CD1c-positive myeloid dendritic cell (primary cell): ENCODE data around the gene CRTC3.

Experiments used
- DNase-seq: peaks from one replicate; pipeline ENCODE4 v3.0.0-alpha.2; 2016; ENCODE audit errors: extremely low spot score

CRTC3 gene

DNA sequence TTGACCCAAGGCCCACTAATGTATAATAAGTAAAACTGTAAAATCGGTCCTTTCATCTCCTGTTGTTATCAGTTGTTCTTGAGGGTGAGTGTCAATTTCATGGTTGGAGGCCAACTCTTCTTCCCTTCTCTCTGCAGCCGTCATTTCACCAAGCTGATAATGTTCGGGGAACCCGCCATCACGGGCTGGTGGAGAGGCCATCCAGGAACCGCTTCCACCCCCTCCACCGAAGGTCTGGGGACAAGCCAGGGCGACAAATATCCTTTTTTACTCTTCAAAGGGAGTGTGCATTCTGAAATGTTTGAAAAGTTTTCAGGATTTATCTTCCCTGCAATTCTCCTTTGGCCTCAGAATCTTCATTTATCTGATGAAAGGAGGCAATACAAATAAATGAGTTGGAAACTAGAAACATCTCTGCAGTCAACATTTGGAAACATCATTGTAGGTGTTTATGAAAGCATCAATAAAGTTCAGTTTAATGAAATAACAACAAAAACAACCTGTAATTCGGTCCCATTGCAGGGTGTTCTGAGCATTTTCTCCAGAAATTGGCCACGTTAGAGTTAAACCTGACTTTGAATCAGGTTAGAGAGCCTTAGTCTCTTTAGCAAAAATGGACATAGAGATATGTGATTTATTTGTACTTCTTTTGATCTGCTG, 63.9 kb downstream of the CRTC3 start:
- no peak for DNase-seq

DNA sequence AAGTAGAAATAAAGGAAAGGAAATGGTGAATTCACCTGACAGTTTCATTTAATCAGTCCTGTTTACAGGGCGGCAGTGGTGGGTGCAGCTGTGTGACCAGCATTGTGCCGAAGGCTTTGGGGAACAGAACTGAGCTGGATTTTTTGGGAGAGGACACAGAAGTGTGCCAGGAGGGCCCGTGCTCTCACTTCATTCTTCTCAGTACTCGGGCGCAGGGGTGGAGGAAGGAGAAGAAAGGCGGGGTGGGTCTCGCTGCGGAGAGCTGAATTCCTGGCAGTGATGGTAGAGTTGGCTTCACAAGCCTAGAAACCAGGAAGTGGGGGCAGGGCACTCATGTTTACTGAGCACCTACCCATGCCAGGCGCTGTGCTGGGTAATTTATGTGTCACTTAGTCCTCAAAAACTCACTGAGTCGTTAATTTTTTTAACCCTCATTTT, 64.6 kb downstream of the CRTC3 start:
- peak; percentile 83 for DNase-seq

DNA sequence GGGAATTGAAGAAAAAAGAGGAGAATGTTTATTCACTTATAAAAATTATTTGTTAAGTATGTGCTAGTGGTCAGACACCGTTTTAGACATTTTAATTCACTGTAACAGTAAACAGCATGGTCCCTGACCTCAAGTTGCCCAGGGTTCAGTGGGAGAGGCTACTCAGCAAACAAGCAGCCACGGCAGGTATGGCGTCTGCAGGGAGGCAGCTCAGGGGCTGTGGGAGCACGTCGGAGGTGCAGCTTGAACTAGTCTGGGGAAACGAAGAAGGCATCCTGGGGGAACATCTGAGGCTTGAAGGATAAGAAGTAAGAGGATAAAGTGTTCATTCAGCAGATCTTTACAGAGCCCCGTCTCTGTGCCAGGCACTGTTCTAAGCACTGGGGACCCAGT, 66.0 kb downstream of the CRTC3 start:
- no peak for DNase-seq

DNA sequence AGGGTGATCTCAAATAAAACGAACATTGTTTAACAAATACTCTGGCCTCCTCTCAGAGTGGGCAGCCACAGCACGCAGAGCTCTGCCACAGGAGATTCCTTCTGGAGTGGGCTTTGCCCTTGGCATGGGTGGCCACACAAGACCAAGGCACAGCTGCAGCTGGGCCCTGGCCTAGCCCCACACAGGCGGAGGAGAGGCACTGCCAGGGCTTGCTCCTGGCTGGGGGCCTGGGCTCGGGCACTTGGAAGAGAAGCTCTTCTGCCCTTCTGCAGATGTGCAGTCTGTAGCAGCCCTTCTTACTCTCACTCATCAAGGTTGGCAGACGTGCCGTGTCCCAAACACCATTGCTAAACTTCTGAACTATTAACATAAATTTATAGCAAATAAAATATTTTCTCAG, 67.2 kb downstream of the CRTC3 start:
- DNase-seq: no peak

DNA sequence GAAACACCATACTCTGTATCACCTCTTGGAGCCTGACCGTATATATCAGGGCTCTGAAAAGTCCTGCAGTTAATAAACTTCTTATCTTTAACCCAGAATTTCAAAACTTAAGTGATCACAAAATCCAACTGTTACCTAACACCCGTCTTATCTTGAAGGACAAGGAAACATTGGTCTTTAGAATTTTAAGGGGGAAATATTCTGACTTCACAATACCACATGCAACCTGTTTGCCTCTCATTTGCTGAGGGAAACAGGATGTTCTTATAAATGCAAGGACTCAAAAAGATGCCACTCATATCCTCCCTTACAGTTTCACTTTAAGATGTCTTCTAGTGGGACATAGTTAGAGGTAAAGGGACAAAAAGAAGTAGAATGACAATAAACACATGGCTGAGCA, 67.9 kb downstream of the CRTC3 start:
- DNase-seq: peak; percentile 35

DNA sequence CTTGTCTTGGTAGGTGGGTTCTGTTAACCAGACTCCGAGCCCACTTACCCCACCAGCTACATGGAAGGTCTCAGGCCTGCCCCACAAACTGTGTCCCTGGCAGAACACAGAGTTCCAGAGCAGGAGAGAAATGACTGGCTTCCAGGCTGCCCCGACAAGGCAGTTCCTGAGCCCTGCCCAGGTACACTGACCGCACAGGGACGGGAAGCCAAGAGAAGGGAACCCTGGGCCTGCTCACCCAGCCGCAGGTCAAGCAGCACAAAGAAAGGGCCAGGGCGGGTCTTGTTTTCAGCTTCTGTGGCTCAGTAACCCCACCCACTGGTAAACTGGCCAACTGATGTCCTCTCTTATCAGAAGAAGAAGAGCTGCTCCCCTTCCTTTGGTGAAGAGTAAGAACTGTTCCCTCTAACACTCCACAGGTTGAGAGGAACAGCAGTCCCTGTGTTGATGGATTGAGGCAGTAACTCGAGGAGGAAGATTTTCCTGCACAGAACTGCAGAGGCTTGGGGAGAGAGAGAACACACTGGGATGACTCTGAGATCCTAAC, 68.4 kb downstream of the CRTC3 start:
- peak; percentile 32 for DNase-seq

DNA sequence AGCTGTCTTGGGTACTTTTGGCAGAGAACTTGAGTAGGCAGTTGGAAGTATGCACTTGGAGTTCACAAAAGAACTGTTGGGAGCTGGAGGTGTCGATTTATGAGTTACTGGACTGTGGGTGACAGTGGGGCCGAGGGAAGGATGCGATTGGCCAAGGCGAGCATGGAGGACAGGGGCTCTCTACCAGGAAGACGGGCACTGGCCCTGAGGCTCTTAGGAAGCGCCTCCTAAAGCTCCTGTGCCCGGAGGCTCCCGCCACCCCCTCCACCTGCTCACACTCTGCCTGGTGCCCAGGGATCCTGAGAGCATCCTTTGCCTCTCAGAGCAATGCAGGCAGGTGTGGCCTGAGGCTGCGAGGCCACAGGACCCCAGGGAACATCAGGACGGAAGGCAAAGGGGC, 69.0 kb downstream of the CRTC3 start:
- no peak for DNase-seq

DNA sequence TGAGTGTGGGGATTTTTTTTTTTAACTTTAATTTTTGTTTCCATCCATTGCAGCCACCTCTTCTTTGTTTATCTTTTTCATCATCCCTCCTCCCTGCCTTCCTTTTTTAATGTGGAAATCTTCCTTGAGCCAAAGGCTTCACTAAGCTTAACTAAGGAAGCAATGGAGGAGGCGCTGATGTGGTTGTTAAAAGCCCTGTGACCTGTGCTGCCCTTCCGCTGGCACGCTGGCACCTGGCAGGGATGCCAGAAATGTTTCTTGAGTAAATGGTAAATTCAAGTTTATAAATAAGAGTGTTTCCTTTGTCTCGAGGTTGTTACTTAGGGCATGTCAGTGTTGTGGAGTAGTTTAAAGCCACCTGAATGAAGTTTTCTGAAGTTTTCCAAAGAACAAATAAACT, 69.4 kb downstream of the CRTC3 start:
- DNase-seq: no peak

DNA sequence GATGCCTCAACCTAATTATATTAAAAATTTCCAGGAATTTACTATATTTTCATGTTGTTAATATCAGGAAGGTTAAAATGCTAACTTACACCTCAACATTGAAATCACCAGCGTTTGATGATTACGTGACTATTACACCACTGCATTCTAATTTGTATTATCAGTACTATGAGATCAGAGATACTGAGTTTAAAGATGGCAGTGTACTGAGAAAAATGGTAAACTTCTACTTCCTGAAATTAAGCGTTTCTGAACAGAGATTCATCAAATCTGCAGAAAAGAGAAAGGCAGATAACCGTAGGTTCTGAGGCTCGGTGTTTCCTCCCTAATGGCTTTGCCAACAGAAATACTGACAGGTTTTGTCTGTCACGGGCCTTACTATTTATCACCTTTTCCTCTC, 69.9 kb downstream of the CRTC3 start:
- DNase-seq: no peak

DNA sequence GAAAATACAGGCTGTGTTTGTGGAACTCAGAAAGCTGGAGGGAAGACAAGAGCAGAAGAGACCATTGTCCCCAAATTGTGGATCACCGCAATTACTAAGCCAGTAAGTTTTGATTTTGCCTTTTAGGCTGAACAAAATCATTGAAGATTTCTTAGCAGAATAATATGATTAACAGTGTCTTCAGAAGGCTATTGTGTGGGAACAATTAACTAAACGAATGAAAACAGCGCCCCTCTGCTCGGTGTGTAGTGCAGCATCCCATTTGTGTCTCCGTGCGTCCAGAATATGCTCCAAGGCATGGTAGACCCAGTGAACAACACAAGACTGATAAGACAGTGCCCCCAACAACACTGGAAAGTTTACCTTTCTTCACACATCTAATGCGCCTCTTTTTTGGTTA, 71.2 kb downstream of the CRTC3 start:
- DNase-seq: no peak

DNA sequence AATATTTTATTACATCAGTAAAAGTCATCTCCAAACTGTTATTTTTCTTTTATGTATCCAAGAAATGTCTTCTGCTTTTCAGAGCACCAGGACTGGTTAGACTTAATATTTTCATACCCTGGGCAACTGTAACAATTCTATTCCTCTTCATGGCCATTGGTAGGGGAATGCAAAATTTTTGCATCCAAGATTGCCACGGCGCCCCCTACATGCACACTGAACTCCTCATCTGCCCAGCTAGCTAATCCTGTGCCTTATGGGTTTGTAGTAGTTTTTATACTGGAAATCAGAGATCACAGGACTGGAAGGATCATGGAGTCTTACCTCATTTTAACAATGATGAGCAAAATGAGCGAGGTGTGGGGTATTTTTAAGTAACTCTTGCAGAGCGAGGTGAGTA, 74.2 kb downstream of the CRTC3 start:
- DNase-seq: peak; percentile 53

DNA sequence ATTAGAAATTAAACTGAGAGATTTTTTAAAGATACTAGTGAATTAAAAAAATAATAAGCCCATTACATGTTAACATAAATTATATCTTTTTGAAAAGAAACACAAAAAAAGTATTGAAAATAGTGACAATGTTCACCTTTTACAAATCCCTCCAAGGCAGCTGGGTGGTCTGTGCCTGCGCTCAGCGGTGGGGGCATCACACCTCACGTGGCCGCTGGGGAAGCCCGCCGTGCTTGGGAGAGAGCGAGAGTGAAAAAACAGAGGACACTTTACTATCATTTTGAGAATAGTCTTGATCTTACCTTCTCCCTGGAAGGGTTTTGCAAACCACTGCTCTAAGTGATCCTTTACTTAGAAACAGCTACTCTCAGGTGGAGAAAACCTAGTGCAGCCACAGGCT, 76.9 kb downstream of the CRTC3 start:
- no peak for DNase-seq

DNA sequence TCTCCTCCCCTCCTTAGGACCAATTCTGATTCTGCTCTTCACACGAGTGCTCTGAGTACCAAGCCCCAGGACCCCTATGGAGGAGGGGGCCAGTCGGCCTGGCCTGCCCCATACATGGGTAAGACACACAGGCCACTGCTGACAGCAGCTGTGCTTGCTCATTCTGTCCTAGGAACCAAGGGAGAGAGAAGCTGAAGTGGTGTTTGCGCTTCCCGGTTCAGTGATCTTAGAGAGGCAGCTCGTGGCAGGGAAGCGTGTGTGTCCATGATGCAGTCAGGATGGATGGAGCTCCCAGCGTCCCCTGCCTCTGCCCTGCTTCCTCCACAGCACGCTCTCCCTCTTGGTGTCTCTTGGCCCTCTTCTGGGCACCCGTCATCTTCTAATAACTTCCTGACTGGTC, 77.6 kb downstream of the CRTC3 start:
- DNase-seq: no peak

DNA sequence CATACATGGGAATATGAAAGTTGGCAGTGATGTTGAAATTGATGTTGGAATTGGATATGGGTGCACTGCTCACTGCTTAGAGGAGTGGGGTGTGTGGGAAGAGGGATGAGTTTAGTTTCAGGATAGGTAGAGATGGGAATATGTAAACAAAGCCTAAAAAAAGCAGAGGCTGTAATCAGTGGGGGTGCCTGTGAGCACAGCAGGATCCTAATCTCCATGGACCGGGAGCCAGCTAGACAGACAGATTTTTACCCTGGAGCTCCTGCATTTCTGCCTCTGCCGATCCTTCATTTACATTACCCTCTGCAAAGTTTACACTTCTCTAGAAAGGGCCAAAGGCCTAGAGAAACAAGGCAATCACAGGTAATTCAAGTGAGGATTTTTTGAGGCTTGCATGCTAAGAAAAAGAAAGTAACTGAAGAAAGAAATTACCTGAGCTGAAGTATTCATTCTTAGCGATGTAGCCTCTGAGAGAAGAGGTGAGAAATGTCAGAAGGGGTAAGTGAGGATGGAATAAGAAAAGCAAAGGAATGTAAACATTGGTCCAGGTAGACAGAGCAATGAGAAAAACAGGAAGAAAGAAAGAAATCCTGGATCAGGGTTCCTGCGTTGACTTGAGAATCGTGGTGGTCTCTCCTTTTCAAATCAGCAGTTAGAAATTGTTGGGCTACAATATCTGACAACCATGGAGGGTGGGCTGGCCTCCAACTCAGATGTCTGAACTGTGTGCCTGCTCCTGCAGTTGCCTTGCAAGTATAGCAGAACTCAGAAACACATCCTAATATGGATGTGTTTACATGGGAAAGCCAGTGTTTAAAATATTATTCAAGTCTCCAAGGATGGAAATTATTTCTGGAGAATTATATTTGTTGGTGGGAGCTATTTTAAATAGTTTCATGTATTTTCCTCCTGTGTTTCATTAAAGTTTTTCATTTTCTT, 79.8 kb downstream of the CRTC3 start:
- DNase-seq: no peak

DNA sequence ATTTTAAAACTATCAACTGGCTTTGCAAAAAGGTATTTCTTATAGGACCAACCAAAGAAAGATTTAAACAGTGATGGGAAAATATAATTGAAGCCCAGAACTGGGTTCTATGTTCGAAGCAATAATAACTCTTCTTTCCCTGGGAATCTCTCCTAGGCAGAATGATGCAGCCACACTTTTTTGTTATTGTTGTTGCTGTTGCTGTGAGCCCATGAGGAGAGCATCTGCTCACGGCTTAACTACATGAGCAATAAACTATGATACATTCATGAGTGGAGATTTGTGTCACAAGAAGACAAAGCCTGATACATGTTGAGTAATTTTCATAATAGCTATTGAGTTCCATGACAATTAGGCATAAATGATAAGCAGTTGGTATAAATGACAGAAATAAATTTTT, 80.5 kb downstream of the CRTC3 start:
- DNase-seq: no peak

DNA sequence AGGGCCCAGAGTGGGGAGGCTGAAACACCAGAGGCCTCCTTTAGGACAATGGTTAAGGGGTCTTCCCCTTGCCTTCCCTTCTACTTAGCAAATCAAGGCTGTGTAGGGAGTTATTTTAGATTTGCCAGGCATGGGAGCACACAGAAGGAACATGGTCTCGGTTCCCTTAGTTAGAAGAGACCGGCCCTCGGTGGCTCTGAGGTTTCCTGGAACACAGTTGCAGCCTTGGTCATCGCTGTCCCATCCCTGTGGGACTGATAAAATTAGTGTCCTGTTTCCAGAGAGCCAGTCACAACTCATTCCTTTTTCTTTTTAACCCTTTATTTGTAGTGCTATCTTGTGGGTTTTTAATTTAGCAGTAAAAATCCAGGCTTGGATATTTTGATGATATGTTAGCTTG, 81.4 kb downstream of the CRTC3 start:
- DNase-seq: no peak

DNA sequence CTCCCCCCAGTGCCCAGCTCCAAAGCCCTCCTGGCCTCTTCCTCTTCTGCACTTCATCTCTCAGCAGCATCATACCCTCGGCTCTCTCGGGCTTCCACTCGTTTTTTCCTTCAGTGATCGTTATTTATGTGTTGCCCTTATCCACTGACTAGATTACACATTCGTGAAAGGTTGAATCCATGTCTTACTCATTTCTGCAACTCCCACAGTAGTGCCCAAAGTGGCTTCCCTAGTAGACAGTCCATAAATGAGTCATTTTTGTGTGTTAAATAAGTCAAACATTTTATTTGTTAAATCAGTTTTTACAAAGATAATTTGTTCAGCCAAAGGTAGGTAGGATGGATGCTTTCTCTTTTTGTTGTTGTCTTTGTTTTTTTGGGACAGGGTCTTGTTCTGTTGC, 87.4 kb downstream of the CRTC3 start:
- peak; percentile 20 for DNase-seq

DNA sequence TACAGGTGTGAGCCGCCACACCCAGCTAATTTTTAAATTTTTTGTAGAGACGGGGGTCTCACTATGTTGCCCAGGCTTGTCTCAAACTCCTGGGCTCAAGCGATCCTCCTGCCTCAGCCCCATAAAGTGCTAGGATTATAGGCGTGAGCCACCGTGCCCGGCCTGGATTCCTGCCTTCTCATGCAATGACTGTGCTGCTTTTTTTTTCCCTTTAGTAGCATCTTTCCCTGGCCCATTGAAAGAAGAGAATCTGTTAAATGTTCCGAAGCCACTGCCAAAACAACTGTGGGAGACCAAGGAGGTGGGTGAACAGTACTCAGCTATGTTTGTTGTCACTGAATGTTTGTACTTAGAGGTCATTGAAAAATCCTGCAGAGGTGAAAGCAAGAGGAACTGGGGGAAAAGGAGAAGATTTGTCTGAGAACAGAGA, 88.0 kb downstream of the CRTC3 start:
- DNase-seq: no peak

DNA sequence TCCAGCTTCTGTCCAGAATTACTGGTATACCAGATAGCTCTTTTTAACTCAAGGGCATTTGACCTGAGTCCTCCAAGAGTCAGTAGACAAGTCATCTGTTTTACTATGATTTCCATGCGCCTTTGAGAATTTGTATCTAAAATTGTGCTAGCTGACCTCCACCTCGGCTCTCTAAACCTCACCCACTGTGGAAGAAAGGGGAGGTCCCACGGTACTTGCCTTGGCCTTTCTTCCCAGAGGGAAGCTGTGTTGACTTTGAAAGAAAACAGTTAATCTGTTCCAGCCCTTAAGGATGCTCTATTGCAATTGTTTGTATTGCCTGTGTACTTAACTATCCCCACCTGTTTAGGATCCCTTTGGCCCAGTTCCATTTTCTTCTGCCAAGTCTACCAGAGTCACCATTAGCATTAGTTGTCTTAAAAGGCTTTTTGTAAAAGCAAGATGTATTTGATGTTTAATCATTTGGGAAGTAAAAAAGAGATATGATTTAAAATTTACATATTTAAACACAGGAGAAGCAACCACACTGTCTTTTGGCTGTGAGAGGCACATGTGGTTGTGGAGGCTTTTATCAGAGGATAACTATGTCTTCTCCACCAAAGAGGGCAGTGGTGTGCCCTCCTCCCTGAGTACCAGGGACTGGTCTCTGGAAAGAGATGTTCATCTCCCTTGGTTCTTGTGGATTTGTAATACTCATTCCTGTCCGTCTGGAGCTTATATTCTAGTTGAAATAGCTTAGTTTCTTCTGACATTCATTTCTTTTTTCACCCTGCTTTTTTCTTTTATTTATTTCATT, 88.8 kb downstream of the CRTC3 start:
- no peak for DNase-seq

DNA sequence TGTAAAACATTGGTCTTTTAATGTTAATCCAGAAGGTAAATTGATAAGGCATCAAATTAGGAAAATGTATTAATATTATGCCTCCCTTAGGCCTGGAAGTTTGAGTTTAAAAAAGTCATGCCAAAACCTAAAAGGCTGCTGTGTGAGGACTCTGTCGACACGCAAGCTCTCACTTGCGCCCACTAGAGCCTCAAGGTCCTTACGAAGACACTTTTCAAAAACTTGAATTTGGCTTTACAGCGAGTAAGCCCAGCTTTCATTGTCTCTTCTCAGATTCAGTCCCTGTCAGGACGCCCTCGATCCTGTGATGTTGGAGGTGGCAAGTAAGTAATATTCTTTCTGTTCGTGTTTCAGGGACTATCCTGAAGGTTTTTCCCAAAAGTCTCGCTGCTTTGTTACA, 89.7 kb downstream of the CRTC3 start:
- no peak for DNase-seq

DNA sequence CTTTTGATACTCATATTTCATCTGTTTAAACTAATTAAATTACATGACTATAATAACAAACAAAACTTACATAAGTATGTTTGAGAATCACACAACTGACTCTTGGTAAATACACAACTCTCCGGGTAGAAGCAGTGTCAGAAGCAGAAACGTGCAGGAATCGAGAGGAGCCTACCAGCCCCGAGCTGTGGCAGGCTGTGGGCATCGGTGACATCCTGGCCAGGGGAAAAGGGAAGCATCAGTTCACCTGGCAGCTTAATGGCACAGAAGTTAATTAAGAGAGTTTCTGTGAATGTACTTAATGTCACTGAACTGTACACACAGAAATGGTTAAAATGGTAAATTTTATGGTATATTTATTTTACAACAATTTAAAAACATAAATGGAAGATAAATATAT, 90.2 kb downstream of the CRTC3 start:
- no peak for DNase-seq

DNA sequence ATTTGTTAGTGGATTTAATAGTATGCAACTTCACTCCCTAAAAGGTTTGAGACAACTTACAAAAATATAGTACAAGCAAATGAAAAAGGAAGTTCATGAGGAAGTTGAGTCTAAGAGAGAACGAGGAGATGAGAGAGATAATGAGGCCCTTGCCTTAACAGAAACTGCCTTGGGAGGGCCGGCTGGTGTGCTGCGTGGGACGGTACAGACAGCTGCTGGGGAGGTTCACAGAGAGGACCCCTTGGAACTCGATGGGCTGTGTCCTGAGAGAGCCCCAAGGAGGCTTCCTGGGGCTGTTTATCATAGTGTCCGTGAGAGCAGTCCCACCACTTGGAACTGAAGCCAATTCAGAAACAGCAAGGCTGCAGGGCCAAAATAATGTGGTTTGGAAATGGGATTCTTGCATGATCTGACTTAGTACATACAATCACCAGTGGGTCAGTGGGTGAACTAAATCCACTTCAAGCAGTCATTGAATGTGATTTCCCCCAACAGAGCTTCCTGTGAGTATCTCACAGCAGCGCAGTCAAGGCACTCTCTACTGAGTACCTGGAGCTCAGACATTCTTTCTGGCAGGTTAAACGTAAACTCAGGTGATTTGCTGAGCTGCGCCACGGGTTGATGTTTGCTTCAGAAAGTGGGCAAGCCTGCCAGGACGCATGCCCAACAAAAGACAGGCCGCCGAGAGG, 90.8 kb downstream of the CRTC3 start:
- DNase-seq: peak; percentile 63
